Panc1 (cell line): ENCODE measurements around the gene EDN2.

Source experiments
- POLR2AphosphoS5 ChIP-seq: IDR thresholded peaks from 2 replicates; pipeline ENCODE4 v1.6.1; 2012; ENCODE audit warnings: mild to moderate bottlenecking, low read depth, low read length, moderate library complexity
- SIN3A ChIP-seq: IDR thresholded peaks from 2 replicates; pipeline ENCODE4 v1.6.1; 2012; ENCODE audit warnings: low read depth, mild to moderate bottlenecking, low read length, moderate library complexity, borderline replicate concordance; ENCODE audit not compliant: insufficient read depth
- TCF7L2 ChIP-seq: IDR thresholded peaks from 2 replicates; pipeline ENCODE4 v1.6.1; 2011; ENCODE audit warnings: mild to moderate bottlenecking, low read depth, low read length, inconsistent platforms
- TF ChIP-seq, protein P1 (sequence below): fragments of 450-650 bp; IDR thresholded peaks from 2 replicates; pipeline ENCODE4 v1.5.1; 2017; ENCODE audit warnings: mild to moderate bottlenecking
- TF ChIP-seq, protein P2 (sequence below), 2 experiments: IDR thresholded peaks; 2 replicates each; pipeline ENCODE4 v1.6.1; 2011 to 2012; ENCODE audit warnings: low read depth in 2 of 2, control low read depth in 1 of 2, low read length in 1 of 2, mild to moderate bottlenecking in 1 of 2, moderate library complexity in 1 of 2; ENCODE audit not compliant: insufficient read depth in 1 of 2

DNA sequence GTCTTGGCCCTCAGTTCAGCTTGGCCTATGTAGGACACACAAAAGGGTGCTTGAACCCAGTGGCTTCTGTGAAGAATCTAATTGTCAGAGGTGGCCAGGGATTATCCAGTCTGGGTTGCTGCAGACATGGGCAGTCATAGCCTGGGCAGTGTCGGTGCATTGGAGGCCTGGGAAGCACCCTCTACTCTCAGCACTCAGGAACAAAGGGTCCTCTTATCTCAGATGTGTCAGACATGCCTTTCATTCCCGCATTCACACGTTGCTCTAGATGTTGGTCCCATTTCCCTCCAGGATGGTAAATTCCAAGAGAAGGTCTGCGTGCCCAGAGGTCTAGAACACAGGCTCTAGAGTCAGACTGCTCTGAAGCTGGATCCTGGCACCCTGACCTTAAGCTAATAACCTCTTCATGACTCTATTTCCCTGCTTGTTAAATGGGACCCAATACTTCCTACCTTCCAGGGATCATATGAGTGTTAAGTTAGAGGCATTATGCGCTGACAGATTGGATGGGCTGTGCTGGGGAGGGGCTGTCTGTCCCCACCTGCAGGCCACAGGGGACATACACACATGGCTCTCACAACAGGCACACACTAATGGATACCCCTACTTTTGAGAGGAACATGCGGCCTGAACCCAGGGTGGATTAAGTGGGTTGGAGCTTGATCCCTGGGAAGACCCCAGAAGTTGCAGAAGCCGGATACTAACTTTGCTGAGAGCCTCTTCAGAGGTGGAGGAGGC is 16.5 kb upstream of the EDN2 start:
- TF ChIP-seq, protein P1, sequence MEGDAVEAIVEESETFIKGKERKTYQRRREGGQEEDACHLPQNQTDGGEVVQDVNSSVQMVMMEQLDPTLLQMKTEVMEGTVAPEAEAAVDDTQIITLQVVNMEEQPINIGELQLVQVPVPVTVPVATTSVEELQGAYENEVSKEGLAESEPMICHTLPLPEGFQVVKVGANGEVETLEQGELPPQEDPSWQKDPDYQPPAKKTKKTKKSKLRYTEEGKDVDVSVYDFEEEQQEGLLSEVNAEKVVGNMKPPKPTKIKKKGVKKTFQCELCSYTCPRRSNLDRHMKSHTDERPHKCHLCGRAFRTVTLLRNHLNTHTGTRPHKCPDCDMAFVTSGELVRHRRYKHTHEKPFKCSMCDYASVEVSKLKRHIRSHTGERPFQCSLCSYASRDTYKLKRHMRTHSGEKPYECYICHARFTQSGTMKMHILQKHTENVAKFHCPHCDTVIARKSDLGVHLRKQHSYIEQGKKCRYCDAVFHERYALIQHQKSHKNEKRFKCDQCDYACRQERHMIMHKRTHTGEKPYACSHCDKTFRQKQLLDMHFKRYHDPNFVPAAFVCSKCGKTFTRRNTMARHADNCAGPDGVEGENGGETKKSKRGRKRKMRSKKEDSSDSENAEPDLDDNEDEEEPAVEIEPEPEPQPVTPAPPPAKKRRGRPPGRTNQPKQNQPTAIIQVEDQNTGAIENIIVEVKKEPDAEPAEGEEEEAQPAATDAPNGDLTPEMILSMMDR = no peak
- TF ChIP-seq, protein P2, sequence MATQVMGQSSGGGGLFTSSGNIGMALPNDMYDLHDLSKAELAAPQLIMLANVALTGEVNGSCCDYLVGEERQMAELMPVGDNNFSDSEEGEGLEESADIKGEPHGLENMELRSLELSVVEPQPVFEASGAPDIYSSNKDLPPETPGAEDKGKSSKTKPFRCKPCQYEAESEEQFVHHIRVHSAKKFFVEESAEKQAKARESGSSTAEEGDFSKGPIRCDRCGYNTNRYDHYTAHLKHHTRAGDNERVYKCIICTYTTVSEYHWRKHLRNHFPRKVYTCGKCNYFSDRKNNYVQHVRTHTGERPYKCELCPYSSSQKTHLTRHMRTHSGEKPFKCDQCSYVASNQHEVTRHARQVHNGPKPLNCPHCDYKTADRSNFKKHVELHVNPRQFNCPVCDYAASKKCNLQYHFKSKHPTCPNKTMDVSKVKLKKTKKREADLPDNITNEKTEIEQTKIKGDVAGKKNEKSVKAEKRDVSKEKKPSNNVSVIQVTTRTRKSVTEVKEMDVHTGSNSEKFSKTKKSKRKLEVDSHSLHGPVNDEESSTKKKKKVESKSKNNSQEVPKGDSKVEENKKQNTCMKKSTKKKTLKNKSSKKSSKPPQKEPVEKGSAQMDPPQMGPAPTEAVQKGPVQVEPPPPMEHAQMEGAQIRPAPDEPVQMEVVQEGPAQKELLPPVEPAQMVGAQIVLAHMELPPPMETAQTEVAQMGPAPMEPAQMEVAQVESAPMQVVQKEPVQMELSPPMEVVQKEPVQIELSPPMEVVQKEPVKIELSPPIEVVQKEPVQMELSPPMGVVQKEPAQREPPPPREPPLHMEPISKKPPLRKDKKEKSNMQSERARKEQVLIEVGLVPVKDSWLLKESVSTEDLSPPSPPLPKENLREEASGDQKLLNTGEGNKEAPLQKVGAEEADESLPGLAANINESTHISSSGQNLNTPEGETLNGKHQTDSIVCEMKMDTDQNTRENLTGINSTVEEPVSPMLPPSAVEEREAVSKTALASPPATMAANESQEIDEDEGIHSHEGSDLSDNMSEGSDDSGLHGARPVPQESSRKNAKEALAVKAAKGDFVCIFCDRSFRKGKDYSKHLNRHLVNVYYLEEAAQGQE (IDR thresholded peaks at IDR 0.05; ENCODE audit: insufficient read depth in 1 of 2, low read depth in 2 of 2, low read length in 1 of 2) = no peak
- TF ChIP-seq TCF7L2 (no peak), POLR2AphosphoS5 (no peak), SIN3A (no peak)
